ENCODE measurements around the gene ZNF33A.
"Not testable (repeated sequence)": the region's sequence is repeated elsewhere in the genome, so short reads cannot be mapped to it uniquely, and the experiment has no call there.

Gene ZNF33A

GRCh38 chr10:38047666-38048065 lies 37.2 kb downstream of the ZNF33A start:
- no peak for DNase-seq

GRCh38 chr10:38050212-38050611 lies 39.7 kb downstream of the ZNF33A start:
- no peak for DNase-seq

GRCh38 chr10:38054361-38054797 lies 43.9 kb downstream of the ZNF33A start:
- DNase-seq: no peak

GRCh38 chr10:38055274-38055894 lies 44.9 kb downstream of the ZNF33A start:
- not testable (repeated sequence) for DNase-seq

- DNase-seq: not testable (repeated sequence)
Observed at GRCh38 chr10:38069663-38070062, 59.2 kb downstream of the ZNF33A start.

GRCh38 chr10:38070501-38070900 lies 60.0 kb downstream of the ZNF33A start:
- DNase-seq: no peak

- DNase-seq: no peak
Observed at GRCh38 chr10:38072552-38072951, 62.1 kb downstream of the ZNF33A start.

- no peak for DNase-seq
Observed at GRCh38 chr10:38076687-38077086, 66.2 kb downstream of the ZNF33A start.

- DNase-seq: not testable (repeated sequence)
Observed at GRCh38 chr10:38093318-38093717, 82.8 kb downstream of the ZNF33A start.

- DNase-seq: no peak
Observed at GRCh38 chr10:38093816-38094157, 83.3 kb downstream of the ZNF33A start.

GRCh38 chr10:38094158-38094926 lies 83.9 kb downstream of the ZNF33A start, which contains the start of gene ZNF37A:
ZNF37A (plus strand) TSS chr10:38094337; CDS start chr10:38096618, 2,281 bp downstream.
- peak; percentile 79 for DNase-seq

GRCh38 chr10:38094927-38095574 lies 84.6 kb downstream of the ZNF33A start:
- DNase-seq: no peak

- DNase-seq: no peak
Observed at GRCh38 chr10:38102880-38103279, 92.4 kb downstream of the ZNF33A start.

- DNase-seq: no peak
Observed at GRCh38 chr10:38103756-38104155, 93.3 kb downstream of the ZNF33A start.

GRCh38 chr10:38112159-38112558 lies 101.7 kb downstream of the ZNF33A start:
- no peak for DNase-seq

Data from DMS153 (cell line).